Mucosa of rectum (tissue), 2 donors: ENCODE results near the gene TK2.
"Not testable (repeated sequence)": the region's sequence is repeated elsewhere in the genome, so short reads cannot be mapped to it uniquely, and the experiment has no call there.

ENCODE experiments used
- H3K27ac ChIP-seq, 2 donors: one replicate each; pipeline ENCODE4 v1.7.0; 2013; ENCODE audit warnings: inconsistent platforms in 2 of 2, low read depth in 2 of 2, low read length in 2 of 2
- H3K27me3 ChIP-seq, 2 donors: one replicate each; pipeline ENCODE4 v1.7.0; 2013; ENCODE audit warnings: low read length in 2 of 2; ENCODE audit not compliant: control insufficient read depth in 2 of 2, insufficient read depth in 2 of 2
- H3K36me3 ChIP-seq, 2 donors: one replicate each; pipeline ENCODE4 v1.7.0; 2013; ENCODE audit warnings: low read length in 2 of 2; ENCODE audit not compliant: control insufficient read depth in 2 of 2, insufficient read depth in 2 of 2
- H3K4me1 ChIP-seq, 2 donors: one replicate each; pipeline ENCODE4 v1.7.0; 2013; ENCODE audit warnings: low read length in 2 of 2, mild to moderate bottlenecking in 1 of 2; ENCODE audit not compliant: control insufficient read depth in 2 of 2, insufficient read depth in 2 of 2
- H3K4me3 ChIP-seq, 2 donors: one replicate each; pipeline ENCODE4 v1.7.0; 2013; ENCODE audit warnings: low read length in 2 of 2
- H3K9ac ChIP-seq, 2 donors: one replicate each; pipeline ENCODE4 v1.7.0; 2013; ENCODE audit warnings: low read length in 2 of 2, low read depth in 1 of 2, mild to moderate bottlenecking in 1 of 2
- H3K9me3 ChIP-seq, 2 donors: one replicate each; pipeline ENCODE4 v1.7.0; 2013; ENCODE audit warnings: low read length in 2 of 2; ENCODE audit not compliant: control insufficient read depth in 2 of 2
- donor health status: healthy.
- donor health status: Normal muscosa, but diverticular disease.

TK2 gene

GRCh38 chr16:66549284-66550131 is at the start of gene TK2:
TSS of gene TK2 (minus strand) at chr16:66550122. CDS start at chr16:66550061, 61 bp downstream.
- Histone ChIP-seq H3K9ac (peak within 1 kb of the TSS; percentile 85 to 93), H3K4me3 (peak within 1 kb of the TSS; percentile 82 to 85), H3K4me1 (peaks cover 25 to 31% of the 10 kb centered on the region in 2 donors), H3K27ac (peak within 1 kb of the TSS; percentile 84 to 90), H3K27me3 (no peaks in the 10 kb centered on the region), H3K36me3 (no peaks in the 10 kb centered on the region), H3K9me3 (no peaks in the 10 kb centered on the region)

- Histone ChIP-seq H3K9ac (no peak overlapping the region), H3K36me3 (no peaks in the 10 kb centered on the region), H3K4me3 (no peak overlapping the region), H3K4me1 (no peaks in the 10 kb centered on the region), H3K9me3 (no peaks in the 10 kb centered on the region), H3K27ac (no peak overlapping the region), H3K27me3 (no peaks in the 10 kb centered on the region)
Observed at GRCh38 chr16:66598111-66598510, 48.2 kb upstream of the TK2 start.

GRCh38 chr16:66596986-66597848 is 47.3 kb upstream of the TK2 start:
- Histone ChIP-seq H3K27ac (no peak overlapping the region), H3K9ac (no peak overlapping the region), H3K9me3 (no peaks in the 10 kb centered on the region), H3K36me3 (no peaks in the 10 kb centered on the region), H3K4me1 (no peaks in the 10 kb centered on the region), H3K4me3 (no peak overlapping the region), H3K27me3 (no peaks in the 10 kb centered on the region)

- not testable (repeated sequence) for H3K4me1 ChIP-seq, H3K27me3 ChIP-seq, H3K27ac ChIP-seq, H3K36me3 ChIP-seq, H3K4me3 ChIP-seq, H3K9ac ChIP-seq, H3K9me3 ChIP-seq
Observed at GRCh38 chr16:66596559-66596958, 46.6 kb upstream of the TK2 start.

GRCh38 chr16:66594739-66595138 is 44.8 kb upstream of the TK2 start:
- no peak overlapping the region for H3K4me3 ChIP-seq
- H3K27me3 ChIP-seq, result no peaks in the 10 kb centered on the region
- no peak overlapping the region for H3K9ac ChIP-seq
- no peak overlapping the region for H3K27ac ChIP-seq
- no peaks in the 10 kb centered on the region for H3K9me3 ChIP-seq
- H3K4me1 ChIP-seq, result no peaks in the 10 kb centered on the region
- H3K36me3 ChIP-seq, result no peaks in the 10 kb centered on the region

GRCh38 chr16:66592814-66593213 is 42.9 kb upstream of the TK2 start:
- Histone ChIP-seq H3K4me1 (no peaks in the 10 kb centered on the region), H3K27me3 (no peaks in the 10 kb centered on the region), H3K27ac (no peak overlapping the region), H3K9me3 (no peaks in the 10 kb centered on the region), H3K4me3 (no peak overlapping the region), H3K36me3 (no peaks in the 10 kb centered on the region), H3K9ac (no peak overlapping the region)

- no peaks in the 10 kb centered on the region for H3K36me3 ChIP-seq
- no peak overlapping the region for H3K4me3 ChIP-seq
- H3K4me1 ChIP-seq, result no peaks in the 10 kb centered on the region
- H3K9me3 ChIP-seq, result no peaks in the 10 kb centered on the region
- H3K27me3 ChIP-seq, result no peaks in the 10 kb centered on the region
- no peak overlapping the region for H3K27ac ChIP-seq
- no peak overlapping the region for H3K9ac ChIP-seq
Observed at GRCh38 chr16:66592241-66592640, 42.3 kb upstream of the TK2 start.

GRCh38 chr16:66591018-66591417 is 41.1 kb upstream of the TK2 start:
- Histone ChIP-seq H3K9me3 (no peaks in the 10 kb centered on the region), H3K4me3 (no peak overlapping the region), H3K9ac (no peak overlapping the region), H3K27me3 (no peaks in the 10 kb centered on the region), H3K27ac (no peak overlapping the region), H3K36me3 (no peaks in the 10 kb centered on the region), H3K4me1 (no peaks in the 10 kb centered on the region)

- Histone ChIP-seq H3K27me3 (no peaks in the 10 kb centered on the region), H3K27ac (no peak overlapping the region), H3K9me3 (no peaks in the 10 kb centered on the region), H3K36me3 (no peaks in the 10 kb centered on the region), H3K9ac (peak overlapping the region in 1 of 2 donors; percentile 9), H3K4me3 (peak overlapping the region in 1 of 2 donors; percentile 50), H3K4me1 (no peaks in the 10 kb centered on the region)
Observed at GRCh38 chr16:66590322-66590721, 40.4 kb upstream of the TK2 start.
